D721Med (cell line): ENCODE results near the gene OVOL3.
"Not testable (repeated sequence)": the region's sequence is repeated elsewhere in the genome, so short reads cannot be mapped to it uniquely, and the experiment has no call there.

Source experiments
- DNase-seq: peaks from one replicate; pipeline ENCODE4 v3.0.0; 2011; ENCODE audit warnings: low spot score; ENCODE audit not compliant: insufficient read length
- FAIRE-seq: peaks from 2 replicates; lab custom pipeline; 2011; peaks lifted over from hg19 to GRCh38; lab: Jason Lieb, UNC
- CTCF ChIP-seq: IDR thresholded peaks from 2 replicates; pipeline ENCODE4 v1.5.1; 2012; ENCODE audit warnings: mild to moderate bottlenecking, control low read depth; ENCODE audit not compliant: insufficient read depth; ENCODE audit errors: missing control alignments

The OVOL3 gene

GRCh38 chr19:36110487-36111199 lies at the start of gene OVOL3:
Gene OVOL3, plus strand, starts transcription at chr19:36111143. Its CDS starts 60 bp downstream, at chr19:36111203.
- DNase-seq (no peak), FAIRE-seq (no peak)
- no peak for TF ChIP-seq CTCF

- FAIRE-seq (no peak), DNase-seq (no peak)
- no peak for TF ChIP-seq CTCF
These were observed 49.6 kb upstream of the OVOL3 start for GRCh38 chr19:36061367-36061766.

GRCh38 chr19:36064826-36065225 lies 46.1 kb upstream of the OVOL3 start:
- FAIRE-seq (no peak), DNase-seq (no peak)
- no peak for TF ChIP-seq CTCF

- no peak for DNase-seq
- no peak for FAIRE-seq
- no peak for TF ChIP-seq CTCF
These were observed 43.3 kb upstream of the OVOL3 start for GRCh38 chr19:36067681-36068080.

GRCh38 chr19:36068810-36069499 lies 42.0 kb upstream of the OVOL3 start:
- not testable (repeated sequence) for FAIRE-seq, DNase-seq

GRCh38 chr19:36072081-36072480 lies 38.9 kb upstream of the OVOL3 start:
- FAIRE-seq (no peak), DNase-seq (no peak)
- no peak for TF ChIP-seq CTCF

GRCh38 chr19:36073121-36073876 lies 37.6 kb upstream of the OVOL3 start:
- no peak for TF ChIP-seq CTCF
- DNase-seq: no peak
- no peak for FAIRE-seq
